SK-N-SH (cell line): ENCODE measurements around the gene FAM81A.

ENCODE experiments used
- CHD2 ChIP-seq: fragments of 150-350 bp; IDR thresholded peaks from 2 replicates; pipeline ENCODE4 v1.6.1; 2018; ENCODE audit warnings: low read length; ENCODE audit not compliant: partially characterized antibody
- CTCF ChIP-seq: fragments of 200-600 bp; sonication (generic); IDR thresholded peaks from 2 replicates; pipeline ENCODE4 v1.6.1; 2017; ENCODE audit warnings: antibody characterized with exemption, mild to moderate bottlenecking, moderate library complexity
- EP300 ChIP-seq, 2 experiments: IDR thresholded peaks; 2 replicates each; pipeline versions ENCODE4 v1.4.0 to v1.6.1; 2012; ENCODE audit warnings: borderline replicate concordance in 1 of 2, low read depth in 1 of 2, low read length in 1 of 2
- EZH2phosphoT487 ChIP-seq: fragments of 200-600 bp; sonication (generic); IDR thresholded peaks from 2 replicates; pipeline ENCODE4 v1.6.1; 2017; ENCODE audit warnings: low read depth, mixed run types, mild to moderate bottlenecking, antibody characterized with exemption, moderate library complexity, borderline replicate concordance
- FOXJ3 ChIP-seq: sonication (generic); formaldehyde crosslinking; IDR thresholded peaks from 2 replicates; pipeline ENCODE4 v1.5.1; 2020; ENCODE audit warnings: mild to moderate bottlenecking, missing genetic modification reagents
- JUND ChIP-seq: IDR thresholded peaks from 2 replicates; pipeline ENCODE4 v1.4.0; 2012
- MAX ChIP-seq: IDR thresholded peaks from 2 replicates; pipeline ENCODE4 v1.4.0; 2012; ENCODE audit warnings: low read depth
- POLR2AphosphoS5 ChIP-seq: IDR thresholded peaks from 2 replicates; pipeline ENCODE4 v1.6.1; 2012; ENCODE audit warnings: low read depth, low read length
- SIN3A ChIP-seq: IDR thresholded peaks from 2 replicates; pipeline ENCODE4 v1.6.1; 2012; ENCODE audit warnings: low read depth, mild to moderate bottlenecking, low read length, moderate library complexity, borderline replicate concordance
- TAF1 ChIP-seq: IDR thresholded peaks from 2 replicates; pipeline ENCODE4 v1.6.1; 2012; ENCODE audit warnings: low read depth, mild to moderate bottlenecking, low read length, moderate library complexity, borderline replicate concordance

GRCh38 chr15:59516655-59517461, 78.9 kb downstream of the FAM81A start:
- no peak for TF ChIP-seq CTCF
- TF ChIP-seq CHD2, result no peak
- no peak for TF ChIP-seq MAX
- no peak for TF ChIP-seq TAF1
- no peak for TF ChIP-seq EP300 (IDR thresholded peaks at IDR 0.05; ENCODE audit: borderline replicate concordance in 1 of 2, low read depth in 1 of 2, low read length in 1 of 2)
- TF ChIP-seq SIN3A, result no peak
- TF ChIP-seq JUND, result no peak
- no peak for TF ChIP-seq POLR2AphosphoS5
- TF ChIP-seq EZH2phosphoT487, result no peak
- no peak for TF ChIP-seq FOXJ3
